Fibroblast of peridontal ligament (primary cell): ENCODE measurements around the gene KIF1A.

Experiments
- DNase-seq: peaks from one replicate; pipeline ENCODE4 v3.0.0-alpha.2; 2010; ENCODE audit errors: extremely low read depth

Gene KIF1A

DNA sequence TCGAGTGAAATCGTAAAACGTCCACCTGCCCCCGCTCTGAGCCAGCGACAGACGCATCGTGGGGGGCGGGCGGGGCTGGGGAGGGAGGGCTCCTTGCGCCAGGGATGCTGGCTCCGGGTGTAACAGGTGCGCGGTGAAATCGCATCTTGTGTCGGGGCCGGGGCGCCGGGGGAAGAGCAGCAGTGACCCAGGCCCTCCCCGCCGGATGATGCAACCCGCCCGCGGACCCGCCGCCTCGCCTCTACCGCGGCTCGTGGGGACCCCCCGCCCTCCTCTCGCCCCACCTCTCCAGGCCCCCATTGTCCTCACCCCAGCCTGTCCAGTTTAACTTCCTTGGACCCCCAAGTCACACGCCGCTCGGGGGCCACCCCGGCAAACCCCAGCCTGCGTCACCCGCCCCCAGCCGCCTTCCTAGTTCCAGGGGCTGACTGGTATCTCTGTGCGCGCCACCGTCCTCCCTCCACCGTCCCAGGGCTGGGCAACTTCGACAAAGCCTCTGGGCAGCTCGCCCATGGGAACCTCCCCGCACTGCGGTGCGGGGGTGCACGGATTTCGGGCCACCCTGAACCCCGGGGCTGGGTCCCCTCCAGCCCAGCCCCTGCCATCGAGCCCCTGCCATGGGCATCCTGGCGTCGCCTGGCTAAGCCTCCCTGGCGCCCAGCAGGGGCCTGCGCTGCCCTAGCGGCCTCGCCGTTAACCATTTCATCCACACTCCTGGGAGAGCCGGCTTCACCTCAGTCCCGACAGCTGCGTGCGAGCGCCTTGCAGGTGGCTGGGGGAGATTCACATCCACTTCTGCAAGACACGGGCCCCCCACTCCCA, 799 bp upstream of the KIF1A start:
- DNase-seq: no peak

DNA sequence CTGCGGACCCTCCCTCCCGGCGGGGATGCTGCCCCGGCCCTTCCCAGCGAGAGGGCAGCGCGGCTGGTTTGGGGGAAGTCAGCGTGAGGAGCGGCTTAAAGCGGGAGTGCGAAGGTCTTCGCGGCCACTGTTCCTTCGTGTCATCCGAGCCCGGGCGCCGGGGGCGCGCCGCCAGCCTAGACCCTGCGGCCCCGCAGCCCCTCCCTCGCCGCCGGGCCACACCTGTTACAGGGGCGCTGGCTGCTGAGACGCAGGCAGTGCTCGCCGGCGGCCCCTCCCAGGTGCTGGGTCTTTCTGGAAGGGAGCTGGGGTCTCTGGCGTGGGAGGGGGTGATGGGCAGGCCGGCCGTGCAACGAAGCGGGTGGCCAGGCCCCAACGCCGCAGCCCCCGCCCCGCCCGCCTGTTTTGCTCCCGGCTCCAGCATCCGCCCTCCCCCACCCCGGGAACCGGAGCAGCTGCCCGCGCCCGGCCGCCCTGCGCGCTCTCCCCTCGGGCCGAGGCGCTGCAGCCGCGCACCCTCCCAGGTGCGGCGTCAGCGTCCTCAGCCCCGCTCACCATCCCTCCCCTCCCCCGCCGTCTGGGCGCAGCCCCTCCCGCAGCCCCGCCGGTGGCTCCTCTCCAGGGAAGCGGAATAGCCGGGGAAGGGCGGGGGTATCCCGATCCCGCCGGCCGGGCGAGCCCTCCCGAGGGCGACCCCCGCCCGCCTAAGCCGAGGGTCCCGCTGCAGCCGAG, 727 bp downstream of the KIF1A start:
- DNase-seq: no peak

DNA sequence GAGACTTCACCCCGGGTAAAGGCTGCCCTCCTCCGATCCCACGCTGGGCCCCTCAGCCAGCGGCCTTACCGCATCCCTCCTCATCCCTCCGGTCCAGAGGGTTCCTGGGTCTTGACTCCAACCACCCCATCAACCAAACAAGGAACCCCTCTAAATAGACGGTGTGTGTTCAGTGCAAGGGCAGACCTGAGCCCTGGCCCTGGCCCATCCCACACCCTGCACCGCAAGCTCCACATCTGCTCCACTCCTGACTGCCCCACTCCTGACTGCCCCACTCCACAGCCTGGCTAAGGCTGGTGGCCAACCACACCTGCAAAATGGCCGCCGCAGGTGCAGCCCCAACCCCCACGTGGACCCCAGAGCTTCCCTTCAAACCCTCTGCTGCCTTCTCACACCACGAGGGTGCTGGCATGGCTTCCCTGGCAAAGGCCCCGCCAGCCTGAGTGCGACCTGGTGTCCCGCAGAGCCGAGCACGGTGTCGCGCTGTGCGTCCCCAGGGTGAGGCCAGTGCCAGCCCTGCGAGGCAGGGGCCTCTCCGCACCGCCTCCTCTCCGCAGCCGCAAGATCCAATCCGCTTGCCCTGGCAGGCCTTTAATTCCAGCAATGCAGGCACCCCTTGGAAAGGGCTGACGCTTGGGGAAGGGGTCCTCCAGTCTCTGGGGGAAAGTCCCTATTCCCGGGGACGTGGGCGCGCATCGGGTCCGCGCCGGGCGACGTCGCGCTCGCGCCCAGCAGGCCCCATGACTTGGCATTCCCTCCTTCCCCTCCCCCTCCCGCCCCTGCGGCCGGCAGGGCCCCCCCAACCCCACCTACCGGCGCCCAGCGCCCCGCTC, 1.5 kb downstream of the KIF1A start:
- no peak for DNase-seq

DNA sequence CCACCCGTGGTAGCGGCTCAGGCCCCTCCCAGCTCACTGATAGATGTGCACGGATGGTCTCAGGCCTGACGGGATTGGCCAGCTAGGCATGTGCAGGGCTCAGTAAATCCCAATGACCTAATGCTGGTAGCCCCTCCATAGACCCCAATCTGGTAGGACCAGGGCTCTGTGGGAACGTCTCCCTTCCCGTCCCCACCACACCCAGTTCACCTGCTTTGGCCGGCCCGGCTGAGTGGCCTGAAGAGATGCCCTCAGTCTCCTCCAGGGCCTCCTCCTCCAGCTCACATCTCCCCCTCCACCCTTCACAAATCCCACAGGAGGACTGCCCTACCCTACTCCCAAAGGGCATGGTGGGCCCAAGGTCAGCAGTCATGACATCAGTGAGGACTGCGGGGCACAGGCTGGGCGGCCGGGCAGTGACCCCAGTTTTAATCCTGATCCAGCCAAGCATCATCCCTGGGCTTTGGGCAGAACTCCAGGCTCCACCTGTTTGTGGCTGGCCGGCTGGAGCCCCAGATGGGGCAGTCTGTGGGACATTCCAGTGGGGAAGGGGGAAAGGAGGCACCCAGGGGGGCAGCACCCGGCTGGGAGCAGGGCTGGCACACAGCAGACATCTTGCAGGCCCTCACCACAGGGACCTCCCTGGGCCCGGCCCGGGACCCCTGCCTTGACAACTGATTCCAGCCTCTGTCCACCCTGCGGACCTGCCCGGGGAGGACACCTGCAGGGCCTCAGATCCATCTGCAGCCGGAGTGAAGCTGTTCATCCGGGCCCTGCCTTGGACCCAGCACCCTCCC, 2.3 kb downstream of the KIF1A start:
- no peak for DNase-seq

DNA sequence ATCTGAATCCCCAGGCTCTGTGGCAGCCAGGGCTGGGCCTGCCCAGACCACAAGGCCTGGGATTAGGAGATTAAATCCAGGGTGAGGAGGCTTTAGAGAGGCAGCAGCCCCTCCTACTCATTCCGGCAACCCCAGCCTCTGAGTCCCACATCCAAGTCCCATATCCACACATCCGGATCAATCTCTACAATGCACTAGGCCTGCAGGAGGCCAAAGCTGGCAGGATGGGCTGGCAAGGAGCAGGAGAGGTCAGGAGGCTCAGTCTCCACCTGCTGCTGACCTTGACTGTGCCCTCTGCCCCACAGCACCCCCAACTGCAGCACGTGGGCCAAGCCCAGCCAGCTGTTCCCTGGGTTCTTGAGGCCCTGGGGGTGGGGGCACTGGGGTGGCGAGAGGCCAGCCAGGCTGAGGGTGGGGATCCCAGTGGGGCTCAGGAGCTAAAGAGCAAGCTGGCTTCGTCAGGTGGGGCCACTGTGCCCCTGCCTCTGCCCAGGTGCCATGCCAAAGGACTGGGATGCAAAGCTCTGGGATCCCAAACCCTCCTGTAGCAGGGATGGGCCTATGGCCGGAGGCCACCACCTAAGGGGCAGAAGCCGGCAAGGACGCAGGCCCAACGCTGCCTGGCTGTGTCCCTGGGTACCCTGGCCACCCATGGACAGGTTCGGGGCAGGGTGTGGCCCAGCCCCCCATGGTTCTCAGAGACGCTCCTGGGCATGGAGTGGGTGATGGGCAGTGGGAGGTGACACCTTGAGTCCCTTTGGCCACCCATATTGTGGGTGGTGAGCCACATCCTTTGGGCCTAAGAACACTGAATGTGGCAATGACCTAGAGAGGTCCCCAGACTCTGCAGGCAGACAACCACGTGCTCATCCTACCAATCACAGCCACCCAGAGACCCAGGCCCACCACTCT, 3.2 kb downstream of the KIF1A start:
- no peak for DNase-seq

DNA sequence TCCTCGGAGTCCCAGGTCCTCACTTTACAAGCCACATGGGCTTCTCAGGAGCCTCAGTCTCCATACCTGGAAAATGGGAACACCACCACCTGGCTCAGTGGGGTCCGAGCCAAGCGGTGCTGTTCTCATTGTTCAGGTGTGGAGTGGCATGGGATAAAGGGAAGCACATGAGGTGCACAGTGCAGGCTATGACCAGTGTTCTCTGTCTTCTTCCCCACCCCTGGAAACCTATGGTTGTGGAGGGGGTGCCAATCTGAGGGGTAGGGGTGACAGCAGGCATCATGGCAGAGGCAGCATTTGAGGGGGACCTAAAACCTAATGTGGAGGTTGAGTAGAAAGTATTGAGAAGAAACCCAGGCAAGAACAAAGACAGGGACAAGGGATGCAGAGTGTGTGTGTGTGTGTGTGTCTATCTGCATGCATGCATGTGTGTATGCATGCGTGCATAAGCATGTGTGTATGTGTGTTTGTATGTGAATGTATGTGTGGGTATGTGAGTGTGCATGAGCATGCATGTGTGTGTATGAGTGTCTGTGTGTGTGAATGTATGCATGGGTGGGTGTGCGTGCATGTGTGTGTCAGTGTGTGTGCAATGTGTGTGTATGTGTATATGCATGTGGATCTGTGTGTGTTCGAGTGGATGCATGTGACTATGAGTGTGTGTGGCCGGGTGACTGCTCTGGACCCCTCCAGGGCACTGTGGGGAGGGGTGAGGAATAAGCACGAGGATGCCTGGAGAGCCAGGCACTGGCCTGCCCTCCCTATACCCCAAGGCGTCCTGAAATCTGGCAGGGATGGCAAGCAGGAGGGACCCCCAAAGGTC, 4.0 kb downstream of the KIF1A start:
- DNase-seq: no peak

DNA sequence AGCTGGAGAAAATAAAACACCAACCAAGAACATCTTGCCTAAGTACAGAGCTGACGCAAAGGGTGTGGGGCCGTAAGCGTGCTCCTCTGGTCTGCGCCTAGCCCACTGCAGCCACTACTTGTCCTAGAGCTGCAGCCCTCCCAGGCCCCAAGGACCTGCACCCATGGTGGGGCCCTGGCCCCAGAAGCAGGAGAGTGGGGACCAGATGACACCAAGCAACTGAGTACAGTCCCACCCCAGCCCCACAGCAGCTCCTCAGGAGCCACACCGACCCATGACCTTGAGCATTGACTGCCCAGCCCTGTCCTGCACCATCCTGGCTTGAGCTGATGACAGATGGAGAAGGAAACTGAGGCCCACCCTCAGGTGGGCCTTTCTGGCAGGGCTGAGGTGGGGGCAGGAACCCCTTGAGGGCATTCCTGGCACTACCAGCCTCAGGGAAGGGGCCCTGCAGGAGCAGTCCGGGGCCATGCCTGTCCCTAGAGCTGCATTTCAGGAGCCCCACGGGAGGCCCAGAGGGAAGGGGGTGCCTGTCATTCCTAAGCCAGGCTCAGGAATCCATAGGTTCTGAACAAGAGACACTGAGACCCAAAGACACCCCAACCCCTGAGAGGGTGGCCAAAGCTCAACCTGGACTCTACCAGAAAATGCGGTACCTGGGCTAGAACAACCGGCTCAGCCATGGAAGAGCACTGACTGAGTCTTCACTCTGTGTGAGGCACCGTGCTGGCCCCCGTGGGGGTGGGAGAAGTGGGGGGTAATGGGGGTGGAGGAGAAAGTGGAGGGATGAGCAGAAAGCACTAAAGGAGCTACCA, 4.9 kb downstream of the KIF1A start:
- no peak for DNase-seq

DNA sequence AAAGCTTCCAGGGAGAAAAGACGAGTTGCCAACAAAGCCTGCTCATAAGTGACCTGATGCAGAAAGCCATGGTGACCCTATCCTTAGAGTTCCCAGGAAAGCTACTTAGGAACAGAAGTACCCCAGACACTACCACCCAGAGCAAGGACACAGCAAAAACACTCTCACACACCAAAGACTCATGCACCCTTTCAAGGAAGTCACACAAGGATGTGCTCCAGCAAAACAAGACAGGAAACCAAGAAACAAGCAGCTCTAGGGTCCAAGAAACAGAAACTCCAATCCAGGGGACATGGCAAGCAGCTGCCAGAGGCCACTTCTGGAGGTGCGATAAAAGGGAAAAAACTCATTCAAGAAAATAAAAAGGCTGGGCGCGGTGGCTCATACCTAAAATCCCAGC, 5.7 kb downstream of the KIF1A start:
- no peak for DNase-seq

DNA sequence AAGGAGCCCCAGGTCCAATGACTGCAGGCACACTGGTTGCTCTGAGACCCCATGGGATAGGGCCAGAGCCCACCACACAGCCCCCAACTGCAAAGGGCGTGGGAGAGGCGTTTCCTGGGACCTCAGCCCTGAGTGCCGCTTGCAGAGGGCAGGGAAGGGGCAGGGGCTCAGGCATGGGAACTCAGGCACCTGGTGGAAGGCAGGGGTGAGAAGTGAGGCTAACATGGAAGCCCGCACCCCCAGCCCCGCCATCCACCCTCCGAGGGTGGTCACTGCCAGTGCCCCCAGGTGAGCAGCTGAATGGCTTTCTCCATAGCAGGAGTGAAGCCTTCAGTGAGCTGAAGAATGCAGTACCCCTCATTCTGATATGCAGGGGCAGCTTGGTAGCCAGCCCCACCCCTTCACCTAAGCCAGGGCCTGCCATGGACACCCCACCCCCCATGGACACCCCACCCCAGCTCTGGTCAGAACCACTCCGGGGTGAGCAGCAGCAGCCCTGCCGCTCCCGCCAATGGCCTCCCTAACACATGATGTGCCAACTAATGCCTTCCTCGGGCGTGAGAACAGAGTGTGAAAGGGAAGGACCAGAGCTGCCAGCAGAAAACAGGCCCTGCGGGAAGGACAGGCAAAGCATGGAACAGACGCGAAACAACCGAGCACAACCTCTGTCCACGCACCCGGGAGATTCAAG, 6.6 kb downstream of the KIF1A start:
- DNase-seq: no peak

DNA sequence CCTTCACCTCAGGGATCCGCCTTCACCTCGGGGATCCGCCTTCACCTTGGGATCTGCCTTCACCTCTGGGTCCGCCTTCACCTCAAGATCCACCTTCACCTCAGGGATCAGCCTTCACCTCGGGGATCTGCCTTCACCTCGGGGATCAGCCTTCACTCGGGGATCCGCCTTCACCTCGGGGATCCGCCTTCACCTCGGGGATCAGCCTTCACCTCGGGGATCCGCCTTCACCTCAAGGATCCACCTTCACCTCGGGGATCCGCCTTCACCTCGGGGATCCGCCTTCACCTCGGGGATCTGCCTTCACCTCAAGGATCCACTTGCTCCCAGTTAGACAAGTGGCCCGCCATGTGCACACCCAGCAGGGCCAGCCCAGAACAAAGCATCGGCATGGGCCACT, 7.3 kb downstream of the KIF1A start:
- DNase-seq: no peak

DNA sequence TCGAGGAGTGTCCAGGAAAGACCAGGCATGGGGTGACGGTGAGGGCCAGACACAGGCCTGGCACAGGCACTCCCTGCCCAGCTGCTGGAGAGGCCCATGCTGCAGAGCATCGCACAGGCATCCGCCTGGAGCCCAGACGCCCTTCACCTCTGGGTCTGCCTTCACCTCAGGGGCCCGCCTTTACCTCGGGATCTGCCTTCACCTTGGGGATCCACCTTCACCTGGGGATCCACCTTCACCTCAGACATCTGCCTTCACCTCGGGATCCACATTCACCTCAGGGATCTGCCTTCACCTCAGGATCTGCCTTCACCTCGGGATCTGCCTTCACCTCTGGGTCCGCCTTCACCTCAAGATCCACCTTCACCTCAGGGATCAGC, 7.7 kb downstream of the KIF1A start:
- DNase-seq: no peak

DNA sequence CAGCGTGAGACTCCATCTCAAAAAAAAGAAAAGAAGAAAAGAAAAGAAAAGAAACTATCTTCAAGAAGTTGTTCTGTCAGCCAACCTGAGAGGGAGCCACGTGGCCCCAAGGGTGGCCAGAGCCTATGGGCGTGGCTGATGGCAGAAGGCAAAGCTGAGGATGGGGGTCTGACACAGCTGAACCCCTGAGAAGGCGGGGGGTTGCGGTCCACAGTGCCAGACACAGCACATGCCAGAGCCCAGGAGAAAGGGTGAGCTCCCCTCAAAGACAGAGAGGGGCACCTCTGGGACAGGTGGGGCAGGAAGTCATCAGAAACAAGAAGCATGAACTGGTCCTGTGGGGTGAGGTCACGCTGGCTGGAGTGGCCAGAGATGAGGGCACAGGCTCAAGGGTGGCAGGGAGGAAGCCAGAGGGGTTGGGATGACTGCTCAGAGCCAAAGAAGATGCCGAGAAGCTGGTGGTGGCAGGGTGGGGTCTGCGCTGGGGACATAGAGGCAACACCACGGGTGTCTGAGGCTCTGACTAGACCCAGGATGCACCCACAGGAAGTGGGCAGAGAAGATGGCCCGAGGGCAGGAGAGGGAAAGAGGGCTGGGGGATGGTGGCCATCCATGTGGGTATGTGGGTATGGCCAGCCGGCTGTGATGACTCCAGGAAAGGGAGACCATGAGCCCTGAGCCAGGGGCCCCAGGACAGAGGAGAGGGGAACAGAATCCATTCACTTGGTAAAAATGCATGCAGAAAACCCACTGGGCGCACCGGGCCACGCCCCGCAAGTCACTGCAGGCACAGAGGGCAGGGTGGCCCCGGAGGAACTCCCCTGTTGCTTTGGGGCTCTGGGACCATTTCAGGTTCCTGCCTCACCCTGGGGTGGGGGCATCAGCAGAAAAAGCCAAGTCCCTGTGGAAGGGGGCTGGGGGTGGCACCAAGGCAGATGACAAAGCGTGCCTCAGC, 8.4 kb downstream of the KIF1A start:
- no peak for DNase-seq

DNA sequence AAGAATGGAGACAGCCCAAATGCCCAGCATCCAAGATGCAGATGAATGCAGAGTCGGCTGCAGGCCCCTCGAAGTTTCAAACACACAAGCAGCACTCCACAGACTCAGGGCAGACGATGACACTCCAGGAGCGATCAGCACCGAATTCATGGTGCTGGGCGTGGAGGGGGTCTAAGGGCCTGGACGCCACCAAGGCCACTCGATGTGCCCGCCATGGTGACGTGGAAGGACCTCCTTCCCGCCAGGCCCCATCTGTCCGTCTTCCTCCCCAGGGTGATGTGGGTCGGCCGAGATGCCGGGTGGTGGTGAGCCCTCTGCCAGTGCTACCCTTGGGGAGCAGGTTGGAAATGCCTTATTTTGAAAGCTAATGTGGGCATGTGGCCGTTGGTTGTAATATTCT, 9.4 kb downstream of the KIF1A start:
- no peak for DNase-seq

DNA sequence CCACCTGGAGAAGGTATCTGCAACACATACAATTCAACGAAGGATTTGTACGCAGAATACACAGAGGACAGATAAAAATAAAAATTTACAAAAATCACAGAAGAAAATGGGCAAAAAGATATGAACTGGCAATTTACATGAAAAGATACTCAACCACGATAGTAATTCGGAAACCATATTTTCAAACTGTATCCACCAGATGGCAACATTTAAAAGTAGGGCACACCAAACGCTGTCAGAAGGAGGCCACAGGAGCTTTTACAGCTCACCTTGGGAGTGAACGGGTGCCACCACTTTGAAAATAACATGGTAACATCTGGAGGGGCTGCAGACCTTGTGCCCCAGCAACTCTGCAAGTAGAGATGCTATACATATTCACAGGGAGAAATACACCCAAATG, 9.8 kb downstream of the KIF1A start:
- no peak for DNase-seq

DNA sequence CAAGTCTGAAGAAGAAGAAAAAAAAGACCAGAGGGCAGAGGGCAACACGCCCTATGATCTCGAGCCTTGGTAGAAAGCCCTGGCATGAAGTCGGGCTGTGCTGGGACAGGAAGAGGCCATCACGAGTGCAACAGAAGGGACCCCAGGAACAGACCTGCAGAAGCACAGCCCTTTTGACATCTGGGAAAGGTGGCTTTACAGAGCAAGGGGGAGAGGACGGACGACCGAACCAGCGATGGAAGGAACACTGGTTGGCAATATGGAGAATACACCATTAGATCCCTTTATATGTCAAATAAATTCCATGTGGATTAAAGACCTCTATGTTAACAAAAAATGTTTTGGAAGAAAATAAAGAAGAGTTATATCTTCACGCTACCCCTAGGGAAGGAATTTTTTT, 10.7 kb downstream of the KIF1A start:
- DNase-seq: no peak

DNA sequence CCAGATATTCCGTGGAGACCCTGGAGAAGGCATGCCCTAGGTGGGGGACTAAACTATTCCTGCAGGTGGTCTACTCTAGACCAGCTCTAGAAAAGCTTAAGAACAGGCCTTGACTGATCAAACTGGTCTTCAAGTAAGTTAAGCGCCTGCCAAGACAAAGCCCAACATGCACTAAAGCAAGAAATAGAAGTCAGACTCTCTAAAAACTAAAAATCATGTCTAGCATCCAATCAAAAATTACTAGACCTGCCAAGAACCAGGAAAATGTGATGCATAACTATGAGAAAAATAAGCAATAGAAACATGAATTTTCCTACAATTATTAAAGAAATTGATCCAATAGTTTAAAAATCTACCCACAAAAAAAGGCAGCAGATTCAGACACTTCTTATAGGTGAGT, 13.6 kb downstream of the KIF1A start:
- DNase-seq: no peak

DNA sequence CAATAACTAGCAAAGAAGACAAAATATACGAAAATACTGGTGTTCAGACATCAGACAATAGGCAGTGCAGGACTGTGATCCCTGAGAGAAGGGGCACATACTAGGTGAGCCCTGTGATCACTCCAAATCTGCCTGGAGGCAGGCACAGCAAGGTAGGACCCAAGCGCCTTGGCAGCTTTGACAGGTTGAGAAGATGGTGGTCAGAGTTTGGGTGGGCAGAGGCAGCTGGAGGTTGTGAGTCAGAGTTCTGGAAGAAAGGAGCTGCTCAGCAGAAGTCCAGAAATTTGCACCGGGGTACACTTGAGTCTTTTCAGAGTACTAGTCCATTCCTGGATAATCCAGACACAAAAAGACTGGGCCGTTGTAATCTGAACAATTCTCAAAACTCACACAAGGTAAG, 14.0 kb downstream of the KIF1A start:
- DNase-seq: no peak
